GM19351 (cell line): ENCODE measurements around the gene DYNLT5.
"Not testable (repeated sequence)": the region's sequence is repeated elsewhere in the genome, so short reads cannot be mapped to it uniquely, and the experiment has no call there.

Experiments used
- ATAC-seq: cut with Tn5 transposase; IDR thresholded peaks from one replicate; pipeline ENCODE4 v1.9.1; 2021; ENCODE audit warnings: mild to moderate bottlenecking, moderate library complexity; ENCODE audit not compliant: unreplicated experiment

DYNLT5 gene, protein sequence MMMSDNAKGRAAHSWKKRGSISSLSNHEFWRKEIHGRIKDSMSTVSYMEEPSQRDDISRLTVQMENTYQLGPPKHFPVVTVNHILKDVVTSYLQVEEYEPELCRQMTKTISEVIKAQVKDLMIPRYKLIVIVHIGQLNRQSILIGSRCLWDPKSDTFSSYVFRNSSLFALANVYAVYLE

GRCh38 chr1:66752000-66752592 lies at the start of gene DYNLT5:
Gene DYNLT5 (plus strand): TSS chr1:66752459. CDS start chr1:66754659, 2,200 bp downstream.
- ATAC-seq, result peak; percentile 54

GRCh38 chr1:66704177-66704875 lies 47.9 kb upstream of the DYNLT5 start:
- ATAC-seq, result no peak

DNA sequence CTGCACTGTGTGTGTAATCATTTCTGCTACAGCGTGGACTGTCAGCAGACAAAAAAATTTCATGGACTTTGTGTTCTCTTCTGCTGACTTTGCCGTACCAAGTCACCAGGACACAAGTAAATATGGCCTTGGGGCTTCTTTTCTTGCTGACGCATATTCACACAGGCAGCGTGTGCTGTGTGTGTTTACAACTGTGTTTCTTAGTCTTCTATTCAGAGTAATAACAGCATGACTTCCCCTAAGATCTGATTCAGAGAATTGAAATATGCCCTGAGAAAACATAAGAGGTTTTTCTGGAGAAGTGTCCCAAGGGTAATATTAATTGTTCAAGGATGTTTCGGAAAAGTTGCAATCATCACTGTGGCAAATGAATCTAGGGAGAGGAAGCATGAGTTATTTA lies 47.1 kb upstream of the DYNLT5 start:
- no peak for ATAC-seq

GRCh38 chr1:66711420-66711819 lies 40.8 kb upstream of the DYNLT5 start:
- no peak for ATAC-seq

DNA sequence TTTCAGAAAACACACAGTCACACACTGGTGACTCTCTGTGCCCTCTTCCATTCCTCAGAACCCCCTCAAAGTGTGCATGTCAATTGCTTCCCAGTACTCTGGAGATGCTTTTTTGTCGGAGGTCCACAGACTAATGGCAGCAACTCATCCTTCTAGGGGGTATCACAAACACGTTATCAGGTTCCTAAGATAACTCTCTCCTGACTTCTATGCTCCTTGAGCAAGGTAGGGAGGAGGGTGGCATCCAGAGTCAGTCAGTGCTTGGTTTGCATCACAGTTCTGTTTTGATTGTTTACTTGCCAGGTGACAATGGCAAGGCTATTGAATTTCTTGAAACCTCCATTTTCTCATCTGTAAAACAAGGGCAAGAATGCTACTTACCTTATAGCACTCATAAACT lies 39.4 kb upstream of the DYNLT5 start:
- ATAC-seq, result no peak

- ATAC-seq, result no peak
Measured at GRCh38 chr1:66723985-66724384, 28.3 kb upstream of the DYNLT5 start.

DNA sequence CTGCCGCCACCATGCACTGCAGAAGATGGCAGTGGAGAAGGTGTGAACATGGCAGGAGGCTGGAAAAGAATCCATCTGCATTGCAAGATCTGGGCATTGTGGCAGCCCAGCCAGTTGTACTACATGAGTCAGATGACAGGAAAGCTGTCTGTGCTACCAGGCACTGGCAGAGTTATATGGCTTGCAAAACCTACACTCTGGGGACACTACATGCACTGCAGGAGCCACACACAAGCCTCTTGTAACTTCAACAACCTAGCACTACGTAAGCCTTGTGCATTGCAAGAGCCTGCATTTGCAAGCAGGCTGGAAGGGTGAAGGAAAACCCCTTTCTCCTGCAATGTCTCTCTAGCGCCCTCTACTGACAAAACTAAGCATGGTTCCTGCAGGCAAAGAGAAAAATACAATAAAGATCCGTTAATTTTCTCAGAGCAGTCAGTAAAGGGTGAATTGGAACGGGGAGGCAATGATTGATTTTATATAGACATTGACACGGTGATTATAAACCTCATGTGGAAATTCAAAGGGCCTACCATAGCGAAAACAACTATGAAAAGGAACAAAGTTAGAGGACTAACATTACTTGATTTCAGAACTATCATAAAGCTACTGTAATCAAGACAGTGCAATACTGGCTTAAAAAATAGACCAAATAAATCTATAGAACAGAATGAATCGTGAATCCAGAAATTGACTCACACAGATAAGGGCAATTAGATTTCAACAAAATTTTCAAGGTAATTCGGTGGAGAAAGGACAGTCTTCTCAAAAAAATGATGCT lies 26.2 kb upstream of the DYNLT5 start:
- peak; percentile 93 for ATAC-seq

- ATAC-seq, result no peak
Measured at GRCh38 chr1:66728021-66728420, 24.2 kb upstream of the DYNLT5 start.

GRCh38 chr1:66728716-66729115 lies 23.5 kb upstream of the DYNLT5 start:
- not testable (repeated sequence) for ATAC-seq

DNA sequence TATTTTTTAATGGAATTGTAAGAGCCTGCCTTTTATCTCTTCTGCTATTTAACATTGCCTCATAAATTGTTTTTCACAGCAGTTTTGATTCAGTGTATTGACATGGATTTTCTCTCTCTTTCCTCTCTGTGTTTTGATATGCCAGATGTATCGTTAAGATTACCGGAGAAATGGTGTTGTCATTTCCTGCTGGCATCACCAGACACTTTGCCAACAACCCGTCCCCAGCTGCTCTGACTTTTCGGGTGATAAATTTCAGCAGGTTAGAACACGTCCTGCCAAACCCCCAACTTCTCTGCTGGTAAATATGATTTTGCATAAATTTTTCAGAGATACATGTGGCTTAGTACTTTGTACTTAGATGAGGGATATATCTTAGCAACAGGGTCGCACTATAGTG lies 23.1 kb upstream of the DYNLT5 start:
- ATAC-seq, result no peak

GRCh38 chr1:66729523-66729922 lies 22.7 kb upstream of the DYNLT5 start:
- ATAC-seq, result no peak

- ATAC-seq, result no peak
Measured at GRCh38 chr1:66730462-66730861, 21.8 kb upstream of the DYNLT5 start.

DNA sequence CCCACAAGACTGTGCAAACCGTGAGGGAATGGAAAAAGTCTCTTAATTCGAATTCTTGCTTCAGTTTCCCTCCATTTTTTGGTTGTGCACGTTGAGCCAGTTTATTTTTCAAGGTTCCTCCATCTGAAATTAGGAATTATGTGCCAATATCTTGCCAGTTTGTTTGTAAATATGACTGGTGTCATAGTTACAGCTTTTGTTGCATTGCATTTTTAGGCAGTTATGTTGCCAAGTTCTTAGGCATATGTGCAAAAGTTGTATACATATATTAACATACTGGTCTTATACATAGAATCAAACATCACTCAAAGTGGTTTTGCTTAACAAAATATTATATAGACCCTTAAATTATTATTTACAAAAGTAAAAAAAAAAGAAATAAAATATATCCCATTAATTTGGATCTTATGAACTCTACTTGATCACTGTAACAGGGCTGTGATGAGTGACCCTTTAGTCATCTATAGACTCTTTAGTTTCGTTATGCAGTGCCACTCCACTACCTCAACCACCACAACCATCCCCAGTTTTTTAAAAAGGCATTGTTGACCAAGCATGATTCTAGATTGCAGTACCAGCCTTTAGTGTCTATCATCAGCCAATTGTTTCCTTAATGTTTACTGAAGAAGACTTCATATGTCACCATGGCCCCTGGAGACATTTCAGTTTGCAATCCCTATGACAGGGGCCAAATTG lies 20.9 kb upstream of the DYNLT5 start:
- peak; percentile 54 for ATAC-seq

GRCh38 chr1:66732407-66733166 lies 19.7 kb upstream of the DYNLT5 start:
- peak; percentile 72 for ATAC-seq

- no peak for ATAC-seq
Measured at GRCh38 chr1:66733348-66734017, 18.8 kb upstream of the DYNLT5 start.

DNA sequence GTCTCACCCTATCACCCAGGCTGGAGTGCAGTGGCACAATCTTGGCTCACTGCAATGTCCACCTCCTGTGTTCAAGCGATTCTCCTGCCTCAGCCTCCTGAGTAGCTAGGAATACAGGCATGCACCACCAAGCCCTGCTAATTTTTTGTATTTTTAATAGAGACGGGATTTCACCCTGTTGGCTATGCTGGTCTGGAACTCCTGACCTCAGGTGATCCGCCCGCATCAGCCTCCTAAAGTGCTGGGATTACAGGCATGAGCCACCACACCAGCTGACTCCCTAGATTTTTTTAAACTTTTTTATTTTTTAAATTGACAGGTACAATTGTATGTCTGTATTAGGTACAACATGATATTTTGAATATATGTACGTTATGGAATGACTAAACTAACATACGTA lies 17.7 kb upstream of the DYNLT5 start:
- not testable (repeated sequence) for ATAC-seq

DNA sequence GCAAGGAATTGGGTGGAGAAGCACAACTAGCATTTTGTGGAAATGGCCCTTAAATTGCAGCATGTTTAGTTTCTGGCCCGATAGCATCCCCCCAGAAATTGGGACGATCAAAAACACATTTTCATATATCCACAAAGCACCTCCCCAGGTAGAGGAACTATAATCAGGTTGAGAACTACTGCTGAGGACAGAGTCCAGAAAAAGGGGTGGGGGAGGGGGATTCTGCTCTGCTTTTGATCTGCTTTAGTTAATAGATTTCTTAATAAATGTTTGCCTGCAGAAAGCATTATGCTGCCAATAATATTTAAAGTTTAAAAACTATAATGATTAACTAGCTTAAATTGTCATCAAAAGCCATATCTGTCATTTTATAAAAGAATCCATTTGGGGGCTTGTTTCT lies 14.4 kb upstream of the DYNLT5 start:
- ATAC-seq, result no peak

- ATAC-seq, result no peak
Measured at GRCh38 chr1:66739401-66740157, 12.7 kb upstream of the DYNLT5 start.

GRCh38 chr1:66745451-66745850 lies 6.8 kb upstream of the DYNLT5 start:
- no peak for ATAC-seq
